HFFc6 (cell line): Measurements from ENCODE around the gene GHR. TPM values are rescaled to one million over a fixed set of nuclear protein-coding genes. Genes with fewer than 3 reads are reported as not detected.

Experiments
- DNase-seq: peaks from one replicate; pipeline ENCODE4 v3.0.0-alpha.2; 2018
- H3K27ac Mint-ChIP-seq: 2 replicates; pipeline ENCODE4 v1.8.0; 2020; ENCODE audit warnings: mild to moderate bottlenecking, mixed read lengths
- H3K27me3 Mint-ChIP-seq: 2 replicates; pipeline ENCODE4 v1.8.0; 2021; ENCODE audit warnings: mild to moderate bottlenecking, moderate library complexity, mixed read lengths; ENCODE audit not compliant: insufficient read depth
- H3K36me3 Mint-ChIP-seq: 2 replicates; pipeline ENCODE4 v1.8.0; 2021; ENCODE audit warnings: low read depth, mixed read lengths
- H3K4me1 Mint-ChIP-seq: 2 replicates; pipeline ENCODE4 v1.8.0; 2020; ENCODE audit warnings: low read depth, mixed read lengths
- H3K4me3 Mint-ChIP-seq: 2 replicates; pipeline ENCODE4 v1.8.0; 2020; ENCODE audit warnings: mild to moderate bottlenecking, moderate library complexity, mixed read lengths
- H3K9me3 Mint-ChIP-seq: 2 replicates; pipeline ENCODE4 v1.8.0; 2020; ENCODE audit warnings: mild to moderate bottlenecking, mixed read lengths
- total RNA-seq, 6 experiments: library from RNA; stranded (reverse); fragmentation: NEBNext Ultra II Directional; extraction: Animal tissue kit (Norgen Biotek cat#: 25700); gene quantifications; 2 replicates in 1 of 6; 3 replicates in 5 of 6; pipeline ENCODE4 v1.2.3, GENCODE V29; 2021
- TF ChIP-seq, protein P1 (sequence below): fragments of 200-600 bp; sonication (generic); IDR thresholded peaks from 2 replicates; pipeline ENCODE4 v1.5.0; 2021; ENCODE audit warnings: antibody characterized with exemption, mild to moderate bottlenecking

Gene GHR
- total RNA-seq, 6 experiments from 2014 or later, result 1.3 to 2.1 (median 1.6) TPM

DNA sequence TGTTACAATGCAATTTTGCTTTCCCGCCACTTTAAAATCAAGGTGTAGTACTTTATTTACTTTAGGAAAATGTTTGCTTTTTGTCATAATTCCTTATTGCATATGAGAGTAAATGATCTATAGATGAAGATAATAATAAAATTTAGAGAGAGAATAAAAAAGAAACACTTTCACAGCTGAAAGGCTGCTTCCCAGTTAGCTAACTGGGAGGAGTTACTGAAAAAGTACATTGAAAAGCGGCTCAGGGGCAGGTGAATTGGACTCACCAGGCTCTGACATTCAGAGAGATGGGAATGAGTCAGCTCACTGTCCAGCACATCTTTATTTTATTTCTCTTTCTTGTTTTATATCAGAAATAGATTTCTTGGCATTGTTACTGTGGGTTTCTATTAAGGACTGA lies 201.7 kb downstream of the GHR start:
- TF ChIP-seq, protein P1, sequence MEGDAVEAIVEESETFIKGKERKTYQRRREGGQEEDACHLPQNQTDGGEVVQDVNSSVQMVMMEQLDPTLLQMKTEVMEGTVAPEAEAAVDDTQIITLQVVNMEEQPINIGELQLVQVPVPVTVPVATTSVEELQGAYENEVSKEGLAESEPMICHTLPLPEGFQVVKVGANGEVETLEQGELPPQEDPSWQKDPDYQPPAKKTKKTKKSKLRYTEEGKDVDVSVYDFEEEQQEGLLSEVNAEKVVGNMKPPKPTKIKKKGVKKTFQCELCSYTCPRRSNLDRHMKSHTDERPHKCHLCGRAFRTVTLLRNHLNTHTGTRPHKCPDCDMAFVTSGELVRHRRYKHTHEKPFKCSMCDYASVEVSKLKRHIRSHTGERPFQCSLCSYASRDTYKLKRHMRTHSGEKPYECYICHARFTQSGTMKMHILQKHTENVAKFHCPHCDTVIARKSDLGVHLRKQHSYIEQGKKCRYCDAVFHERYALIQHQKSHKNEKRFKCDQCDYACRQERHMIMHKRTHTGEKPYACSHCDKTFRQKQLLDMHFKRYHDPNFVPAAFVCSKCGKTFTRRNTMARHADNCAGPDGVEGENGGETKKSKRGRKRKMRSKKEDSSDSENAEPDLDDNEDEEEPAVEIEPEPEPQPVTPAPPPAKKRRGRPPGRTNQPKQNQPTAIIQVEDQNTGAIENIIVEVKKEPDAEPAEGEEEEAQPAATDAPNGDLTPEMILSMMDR, result no peak
- no peak overlapping the region for H3K27ac Mint-ChIP-seq
- no peak overlapping the region for H3K4me3 Mint-ChIP-seq
- H3K9me3 Mint-ChIP-seq, result no peaks in the 10 kb centered on the region; the same call in 1 of the 2 replicates
- no peaks in the 10 kb centered on the region for H3K4me1 Mint-ChIP-seq
- H3K27me3 Mint-ChIP-seq, result peaks cover 2% of the 10 kb centered on the region
- no peak for DNase-seq
- H3K36me3 Mint-ChIP-seq, result no peaks in the 10 kb centered on the region

DNA sequence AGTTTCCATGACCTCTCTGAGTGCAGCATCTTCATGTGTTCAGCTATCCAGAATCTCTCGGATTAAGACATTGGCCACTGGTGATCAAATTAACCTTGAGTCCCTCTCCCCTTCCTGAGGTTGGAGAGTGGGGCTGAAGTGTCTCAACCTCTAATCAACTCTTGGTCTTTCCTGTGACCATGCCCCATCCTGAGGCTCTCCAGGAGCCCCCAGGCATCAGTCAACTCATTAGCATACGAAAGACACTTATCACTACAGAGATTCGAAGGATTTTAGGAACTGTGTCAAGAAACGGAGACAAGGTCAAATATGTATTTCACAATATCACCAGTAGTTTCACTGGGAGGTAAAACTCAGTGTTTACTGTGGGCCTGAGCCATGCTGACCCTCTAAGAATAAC lies 203.2 kb downstream of the GHR start:
- TF ChIP-seq, protein P1, result no peak
- H3K9me3 Mint-ChIP-seq, result no peaks in the 10 kb centered on the region; the same call in 1 of the 2 replicates
- no peak overlapping the region for H3K27ac Mint-ChIP-seq
- peaks cover 2% of the 10 kb centered on the region for H3K27me3 Mint-ChIP-seq
- no peaks in the 10 kb centered on the region for H3K4me1 Mint-ChIP-seq
- DNase-seq, result no peak
- no peaks in the 10 kb centered on the region for H3K36me3 Mint-ChIP-seq
- no peak overlapping the region for H3K4me3 Mint-ChIP-seq

DNA sequence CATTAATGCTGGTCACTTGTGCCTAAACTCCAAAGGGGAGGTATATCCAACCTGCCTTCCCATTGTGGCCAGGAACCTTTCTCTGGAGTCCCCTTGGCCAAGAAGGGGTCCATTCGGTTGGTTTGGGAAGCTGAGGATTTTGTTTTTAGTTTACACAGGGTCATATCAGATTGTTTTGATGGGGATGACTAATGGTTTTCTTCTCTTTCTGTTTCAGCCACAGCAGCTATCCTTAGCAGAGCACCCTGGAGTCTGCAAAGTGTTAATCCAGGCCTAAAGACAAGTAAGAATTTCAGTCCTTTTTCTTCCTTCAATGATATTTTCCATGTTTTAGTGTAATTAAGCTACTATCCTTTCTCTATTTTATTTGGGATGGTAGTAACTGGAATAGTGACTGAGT lies 205.6 kb downstream of the GHR start:
- H3K27me3 Mint-ChIP-seq, result peaks cover 2% of the 10 kb centered on the region
- H3K36me3 Mint-ChIP-seq, result no peaks in the 10 kb centered on the region
- DNase-seq, result no peak
- no peak overlapping the region for H3K4me3 Mint-ChIP-seq
- H3K4me1 Mint-ChIP-seq, result no peaks in the 10 kb centered on the region
- TF ChIP-seq, protein P1, result no peak
- no peaks in the 10 kb centered on the region; the same call in 1 of the 2 replicates for H3K9me3 Mint-ChIP-seq
- H3K27ac Mint-ChIP-seq, result no peak overlapping the region

DNA sequence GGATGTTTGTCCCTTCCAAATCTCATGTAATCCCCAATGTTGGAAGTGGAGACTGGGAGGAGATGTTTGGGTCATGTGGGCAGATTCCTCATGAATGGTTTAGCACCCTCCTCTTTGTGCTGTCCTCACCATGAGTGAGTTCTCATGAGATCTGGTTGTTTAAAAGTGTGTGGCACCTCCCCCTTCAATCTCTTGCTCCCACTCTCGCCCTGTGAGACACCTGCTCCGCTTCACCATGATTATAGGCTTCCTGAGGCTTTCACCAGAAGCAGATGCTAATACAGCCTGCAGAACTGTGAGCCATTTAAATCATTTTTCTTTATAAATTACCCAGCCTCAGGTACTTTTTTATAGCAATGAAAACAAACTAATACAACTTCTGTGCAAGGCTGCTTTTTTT lies 206.0 kb downstream of the GHR start:
- H3K4me3 Mint-ChIP-seq, result no peak overlapping the region
- no peaks in the 10 kb centered on the region for H3K36me3 Mint-ChIP-seq
- no peak for DNase-seq
- peaks cover 2% of the 10 kb centered on the region for H3K27me3 Mint-ChIP-seq
- no peak overlapping the region for H3K27ac Mint-ChIP-seq
- H3K9me3 Mint-ChIP-seq, result no peaks in the 10 kb centered on the region; the same call in 1 of the 2 replicates
- H3K4me1 Mint-ChIP-seq, result no peaks in the 10 kb centered on the region
- TF ChIP-seq, protein P1, result no peak

DNA sequence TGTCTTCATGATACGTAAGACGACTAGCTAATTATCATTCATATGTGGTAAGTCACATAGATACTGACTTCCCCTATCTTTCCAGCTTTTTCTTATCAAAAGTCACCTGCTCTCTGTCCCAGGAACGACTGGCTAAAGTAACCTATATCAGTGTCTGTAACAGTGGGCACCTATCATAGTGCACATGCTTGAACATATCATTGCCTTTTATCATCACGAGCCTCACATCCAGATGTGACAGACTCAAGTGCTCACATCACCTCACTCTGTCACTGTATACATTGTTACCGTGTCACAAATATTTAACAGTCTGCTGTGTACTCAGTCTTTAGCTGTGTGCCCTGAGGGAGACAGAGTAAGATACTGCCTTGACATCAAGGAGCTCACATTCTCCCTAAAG lies 208.0 kb downstream of the GHR start:
- H3K27ac Mint-ChIP-seq, result no peak overlapping the region
- H3K27me3 Mint-ChIP-seq, result peaks cover 2% of the 10 kb centered on the region
- H3K36me3 Mint-ChIP-seq, result no peaks in the 10 kb centered on the region
- TF ChIP-seq, protein P1, result no peak
- H3K9me3 Mint-ChIP-seq, result no peaks in the 10 kb centered on the region
- no peak overlapping the region for H3K4me3 Mint-ChIP-seq
- no peaks in the 10 kb centered on the region for H3K4me1 Mint-ChIP-seq
- DNase-seq, result no peak

DNA sequence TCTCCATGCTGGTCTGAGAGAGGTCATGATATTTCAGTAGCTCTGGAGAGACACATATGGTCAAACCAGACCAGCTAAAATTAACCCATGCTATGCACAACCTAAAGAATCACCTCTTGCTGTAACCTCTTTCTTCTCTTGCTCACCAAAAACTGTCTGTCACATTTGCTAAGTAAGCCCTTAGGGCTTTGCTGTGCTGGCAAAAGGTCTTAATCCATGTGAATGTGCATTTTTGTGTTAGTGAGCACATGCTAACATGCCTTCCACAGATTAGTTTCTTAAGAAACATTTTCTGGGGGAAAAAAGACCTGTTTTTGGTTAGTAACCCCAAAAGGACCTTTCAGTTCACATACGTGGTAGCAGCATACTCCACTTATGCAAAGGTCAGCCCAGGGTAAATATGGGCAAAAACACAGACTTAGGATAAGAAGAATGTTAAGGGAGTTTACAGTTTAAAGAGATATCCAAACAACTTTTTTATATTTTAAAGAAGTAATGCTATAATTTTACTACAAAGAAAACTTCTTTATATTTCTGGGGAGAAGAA lies 209.2 kb downstream of the GHR start:
- TF ChIP-seq, protein P1, result no peak
- Mint-ChIP-seq H3K4me1 (no peaks in the 10 kb centered on the region), H3K36me3 (no peaks in the 10 kb centered on the region), H3K4me3 (no peak overlapping the region), H3K9me3 (no peaks in the 10 kb centered on the region), H3K27me3 (peaks cover 2% of the 10 kb centered on the region), H3K27ac (no peak overlapping the region)
- DNase-seq, result no peak
